Transverse colon (tissue), 4 donors: Measurements from ENCODE around the gene CHMP5.

Experiments used
- CTCF ChIP-seq, 5 experiments: fragments of 200-600 bp in 3 of 5; fragments of 450-650 bp in 2 of 5; sonication (generic) in 3 of 5; IDR thresholded peaks; 1 replicate in 2 of 5; 2 replicates in 3 of 5; pipeline ENCODE4 v1.5.1; 2016 to 2017; ENCODE audit warnings: antibody characterized with exemption in 5 of 5, inconsistent platforms in 3 of 5, mild to moderate bottlenecking in 2 of 5, moderate library complexity in 1 of 5
- POLR2A ChIP-seq: fragments of 450-650 bp; IDR thresholded peaks from one replicate; pipeline ENCODE4 v1.6.1; 2016; ENCODE audit warnings: antibody characterized with exemption, mild to moderate bottlenecking, moderate library complexity
- POLR2AphosphoS5 ChIP-seq, 3 donors: sonication (generic); formaldehyde crosslinking; IDR thresholded peaks; one replicate each; pipeline ENCODE4 v1.6.1; 2016; ENCODE audit warnings: antibody characterized with exemption in 3 of 3

GRCh38 chr9:33288828-33289483, 24.1 kb downstream of the CHMP5 start:
- TF ChIP-seq CTCF (IDR thresholded peaks at IDR 0.05): no peak
- no peak for TF ChIP-seq POLR2A
- no peak for TF ChIP-seq POLR2AphosphoS5 (IDR thresholded peaks at IDR 0.05)
